ENCODE data around the gene HERC3. TPM values are rescaled to one million over a fixed set of nuclear protein-coding genes. Genes with fewer than 3 reads are reported as not detected.
A peak's percentile ranks its signal among the peaks of the same experiment; 100 is the strongest.

The HERC3 gene
- polyA plus RNA-seq, 3 donors, result 30.5 to 36.9 (median 36.7) TPM

GRCh38 chr4:88673886-88674285, 81.6 kb downstream of the HERC3 start:
- Histone ChIP-seq H3K36me3 (replicated peaks in 1 of 2; ENCODE audit: control insufficient read depth in 1 of 2, insufficient read depth in 2 of 2, low read length in 2 of 2) (peaks cover 78 to 96% of the 10 kb centered on the region in 2 donors), H3K4me1 (ENCODE audit: control insufficient read depth in 1 of 2, insufficient read depth in 2 of 2, low read length in 2 of 2) (no peaks in the 10 kb centered on the region), H2AFZ (ENCODE audit: insufficient read depth, low read depth, low read length, poor library complexity, severe bottlenecking) (no peak overlapping the region), H3K27ac (ENCODE audit: low read depth in 1 of 2, low read length in 2 of 2) (no peak overlapping the region), H3K4me3 (replicated peaks in 1 of 3; ENCODE audit: low read depth in 2 of 3, low read length in 3 of 3) (no peak overlapping the region), H3K9me3 (replicated peaks in 1 of 2; ENCODE audit: control insufficient read depth in 1 of 2, insufficient read depth in 1 of 2, low read length in 2 of 2) (no peaks in the 10 kb centered on the region), H4K20me1 (ENCODE audit: insufficient read depth, low read length) (peaks cover 5% of the 10 kb centered on the region), H3K27me3 (ENCODE audit: control insufficient read depth in 2 of 2, insufficient read depth in 2 of 2, low read length in 2 of 2) (no peaks in the 10 kb centered on the region), H3K79me2 (ENCODE audit: insufficient read depth, low read length) (no peaks in the 10 kb centered on the region), H3K9ac (ENCODE audit: insufficient read depth, low read length, poor library complexity, severe bottlenecking) (no peak overlapping the region), H3K4me2 (replicated peaks; ENCODE audit: extremely low read depth, low read length, poor library complexity, severe bottlenecking) (no peak overlapping the region)
- no peak for DNase-seq
- intact Hi-C loops (cut with micrococcal nuclease), result no loop called here
- Mint-ChIP-seq H3K9me3 (no peaks in the 10 kb centered on the region), H3K27ac (no peak overlapping the region), H3K36me3 (peaks cover 74 to 77% of the 10 kb centered on the region in 2 donors), H3K27me3 (ENCODE audit: low read depth in 3 of 3) (no peaks in the 10 kb centered on the region), H3K4me3 (no peak overlapping the region), H3K4me1 (no peaks in the 10 kb centered on the region)
- no peak for TF ChIP-seq CTCF (IDR thresholded peaks at IDR 0.05)
- WGBS (ENCODE audit: insufficient coverage), result 100% methylated on average over 1 of the region's 2 CpGs

GRCh38 chr4:88674565-88674964, 82.3 kb downstream of the HERC3 start:
- Histone ChIP-seq H3K4me2 (replicated peaks; ENCODE audit: extremely low read depth, low read length, poor library complexity, severe bottlenecking) (no peak overlapping the region), H3K79me2 (ENCODE audit: insufficient read depth, low read length) (no peaks in the 10 kb centered on the region), H3K4me1 (ENCODE audit: control insufficient read depth in 1 of 2, insufficient read depth in 2 of 2, low read length in 2 of 2) (no peaks in the 10 kb centered on the region), H3K9me3 (replicated peaks in 1 of 2; ENCODE audit: control insufficient read depth in 1 of 2, insufficient read depth in 1 of 2, low read length in 2 of 2) (no peaks in the 10 kb centered on the region), H2AFZ (ENCODE audit: insufficient read depth, low read depth, low read length, poor library complexity, severe bottlenecking) (no peak overlapping the region), H3K4me3 (replicated peaks in 1 of 3; ENCODE audit: low read depth in 2 of 3, low read length in 3 of 3) (no peak overlapping the region), H3K9ac (ENCODE audit: insufficient read depth, low read length, poor library complexity, severe bottlenecking) (no peak overlapping the region), H3K36me3 (replicated peaks in 1 of 2; ENCODE audit: control insufficient read depth in 1 of 2, insufficient read depth in 2 of 2, low read length in 2 of 2) (peaks cover 78 to 96% of the 10 kb centered on the region in 2 donors), H4K20me1 (ENCODE audit: insufficient read depth, low read length) (peaks cover 5% of the 10 kb centered on the region), H3K27me3 (ENCODE audit: control insufficient read depth in 2 of 2, insufficient read depth in 2 of 2, low read length in 2 of 2) (no peaks in the 10 kb centered on the region), H3K27ac (ENCODE audit: low read depth in 1 of 2, low read length in 2 of 2) (no peak overlapping the region)
- Mint-ChIP-seq H3K4me1 (no peaks in the 10 kb centered on the region), H3K4me3 (no peak overlapping the region), H3K27me3 (ENCODE audit: low read depth in 3 of 3) (no peaks in the 10 kb centered on the region), H3K27ac (peak overlapping the region in 1 of 7 donors; percentile 64), H3K36me3 (peaks cover 75 to 77% of the 10 kb centered on the region in 2 donors), H3K9me3 (no peaks in the 10 kb centered on the region)
- intact Hi-C loops (cut with micrococcal nuclease), result no loop called here
- DNase-seq, result no peak
- no peak for TF ChIP-seq CTCF (IDR thresholded peaks at IDR 0.05)
